ENCODE measurements around the gene RFX3. TPM values are rescaled to one million over a fixed set of nuclear protein-coding genes. Genes with fewer than 3 reads are reported as not detected.

The RFX3 gene
- total and polyA plus RNA-seq, 2 donors from 2014 or later, result 1.6 to 17.8 TPM

- H3K27me3 ChIP-seq (ENCODE audit: control insufficient read depth, insufficient read depth, low read length), result peaks cover 2% of the 10 kb centered on the region
- intact Hi-C loops (cut with DNase I), result no loop called here
- no peak overlapping the region for H3K9ac ChIP-seq (ENCODE audit: low read length in 3 of 3)
- H3K27ac ChIP-seq (ENCODE audit: low read depth in 2 of 2, low read length in 2 of 2), result no peak overlapping the region
- H3K4me1 ChIP-seq (ENCODE audit: control insufficient read depth in 2 of 3, insufficient read depth in 2 of 3, low read depth in 1 of 3, low read length in 3 of 3), result peaks cover 0 to 4% (median 0%) of the 10 kb centered on the region in 3 donors
- H3K9me3 ChIP-seq (ENCODE audit: control insufficient read depth in 2 of 3, insufficient read depth in 1 of 3, low read length in 3 of 3), result no peaks in the 10 kb centered on the region
- DNase-seq, result no peak
- FAIRE-seq, result no peak
- no peak for TF ChIP-seq CTCF (IDR thresholded peaks at IDR 0.05; ENCODE audit: borderline replicate concordance, extremely low read depth, insufficient read depth)
- no peaks in the 10 kb centered on the region for H3K36me3 ChIP-seq (ENCODE audit: control insufficient read depth in 2 of 3, insufficient read depth in 3 of 3, low read length in 3 of 3)
- no peak overlapping the region for H3K4me3 ChIP-seq (ENCODE audit: low read length in 3 of 3)
Observed at GRCh38 chr9:3177936-3178335, 347.9 kb downstream of the RFX3 start.

- peaks cover 0 to 4% (median 0%) of the 10 kb centered on the region in 3 donors for H3K4me1 ChIP-seq (ENCODE audit: control insufficient read depth in 2 of 3, insufficient read depth in 2 of 3, low read depth in 1 of 3, low read length in 3 of 3)
- H3K36me3 ChIP-seq (ENCODE audit: control insufficient read depth in 2 of 3, insufficient read depth in 3 of 3, low read length in 3 of 3), result no peaks in the 10 kb centered on the region
- TF ChIP-seq CTCF (IDR thresholded peaks at IDR 0.05; ENCODE audit: borderline replicate concordance, extremely low read depth, insufficient read depth), result no peak
- intact Hi-C loops (cut with DNase I), result no loop called here
- H3K27ac ChIP-seq (ENCODE audit: low read depth in 2 of 2, low read length in 2 of 2), result no peak overlapping the region
- H3K27me3 ChIP-seq (ENCODE audit: control insufficient read depth, insufficient read depth, low read length), result peaks cover 2% of the 10 kb centered on the region
- DNase-seq, result no peak
- no peak for FAIRE-seq
- no peak overlapping the region for H3K9ac ChIP-seq (ENCODE audit: low read length in 3 of 3)
- H3K9me3 ChIP-seq (ENCODE audit: control insufficient read depth in 2 of 3, insufficient read depth in 1 of 3, low read length in 3 of 3), result no peaks in the 10 kb centered on the region
- H3K4me3 ChIP-seq (ENCODE audit: low read length in 3 of 3), result no peak overlapping the region
Observed at GRCh38 chr9:3177146-3177761, 348.5 kb downstream of the RFX3 start.

- TF ChIP-seq CTCF (IDR thresholded peaks at IDR 0.05; ENCODE audit: borderline replicate concordance, extremely low read depth, insufficient read depth), result no peak
Observed at GRCh38 chr9:3173374-3173773, 352.4 kb downstream of the RFX3 start.

GRCh38 chr9:3170819-3171218 is 355.0 kb downstream of the RFX3 start:
- H3K27ac ChIP-seq (ENCODE audit: low read depth in 2 of 2, low read length in 2 of 2), result no peak overlapping the region
- H3K4me1 ChIP-seq (ENCODE audit: control insufficient read depth in 2 of 3, insufficient read depth in 2 of 3, low read depth in 1 of 3, low read length in 3 of 3), result no peaks in the 10 kb centered on the region
- H3K27me3 ChIP-seq (ENCODE audit: control insufficient read depth, insufficient read depth, low read length), result no peaks in the 10 kb centered on the region
- H3K36me3 ChIP-seq (ENCODE audit: control insufficient read depth in 2 of 3, insufficient read depth in 3 of 3, low read length in 3 of 3), result no peaks in the 10 kb centered on the region
- DNase-seq, result no peak
- H3K4me3 ChIP-seq (ENCODE audit: low read length in 3 of 3), result no peak overlapping the region
- H3K9ac ChIP-seq (ENCODE audit: low read length in 3 of 3), result no peak overlapping the region
- no peak for TF ChIP-seq CTCF (IDR thresholded peaks at IDR 0.05; ENCODE audit: borderline replicate concordance, extremely low read depth, insufficient read depth)
- intact Hi-C loops (cut with DNase I), result no loop called here
- H3K9me3 ChIP-seq (ENCODE audit: control insufficient read depth in 2 of 3, insufficient read depth in 1 of 3, low read length in 3 of 3), result no peaks in the 10 kb centered on the region
- no peak for FAIRE-seq

More at GRCh38 chr9:3173374-3173773, 352.4 kb downstream of the RFX3 start:
- intact Hi-C loops (cut with DNase I), result no loop called here
- FAIRE-seq, result no peak
- H3K27ac ChIP-seq (ENCODE audit: low read depth in 2 of 2, low read length in 2 of 2), result no peak overlapping the region
- no peak overlapping the region for H3K4me3 ChIP-seq (ENCODE audit: low read length in 3 of 3)
- no peaks in the 10 kb centered on the region for H3K4me1 ChIP-seq (ENCODE audit: control insufficient read depth in 2 of 3, insufficient read depth in 2 of 3, low read depth in 1 of 3, low read length in 3 of 3)
- no peaks in the 10 kb centered on the region for H3K9me3 ChIP-seq (ENCODE audit: control insufficient read depth in 2 of 3, insufficient read depth in 1 of 3, low read length in 3 of 3)
- no peak overlapping the region for H3K9ac ChIP-seq (ENCODE audit: low read length in 3 of 3)
- H3K36me3 ChIP-seq (ENCODE audit: control insufficient read depth in 2 of 3, insufficient read depth in 3 of 3, low read length in 3 of 3), result no peaks in the 10 kb centered on the region
- no peaks in the 10 kb centered on the region for H3K27me3 ChIP-seq (ENCODE audit: control insufficient read depth, insufficient read depth, low read length)
- no peak for DNase-seq
